Trophoblast cell (in vitro differentiated cells and primary cell): ENCODE results near the gene CHAT.

Experiments used
- DNase-seq, 2 donors: peaks; one replicate each; pipeline ENCODE4 v3.0.0-alpha.2; 2016
- H2AFZ ChIP-seq: 2 replicates; pipeline ENCODE4 v1.6.1; 2013; ENCODE audit warnings: low read length, moderate library complexity, mild to moderate bottlenecking; ENCODE audit not compliant: insufficient read depth, poor library complexity
- H2AK5ac ChIP-seq: 2 replicates; pipeline ENCODE4 v1.6.1; 2013; ENCODE audit warnings: mild to moderate bottlenecking, low read length
- H2BK120ac ChIP-seq: 2 replicates; pipeline ENCODE4 v1.6.1; 2013; ENCODE audit warnings: low read length, mild to moderate bottlenecking, moderate library complexity; ENCODE audit not compliant: insufficient read depth, poor library complexity
- H2BK12ac ChIP-seq: 2 replicates; pipeline ENCODE4 v1.6.1; 2013; ENCODE audit warnings: mild to moderate bottlenecking, low read length, moderate library complexity
- H2BK5ac ChIP-seq: 2 replicates; pipeline ENCODE4 v1.6.1; 2013; ENCODE audit warnings: low read length, low read depth, moderate library complexity, mild to moderate bottlenecking; ENCODE audit not compliant: poor library complexity
- H3K14ac ChIP-seq: 2 replicates; pipeline ENCODE4 v1.6.1; 2013; ENCODE audit warnings: mild to moderate bottlenecking, low read length
- H3K18ac ChIP-seq: 2 replicates; pipeline ENCODE4 v1.6.1; 2013; ENCODE audit warnings: mild to moderate bottlenecking, low read length
- H3K23ac ChIP-seq: 2 replicates; pipeline ENCODE4 v1.6.1; 2013; ENCODE audit warnings: low read length
- H3K27ac ChIP-seq: 2 replicates; pipeline ENCODE4 v1.5.1; 2013; ENCODE audit warnings: low read depth, mild to moderate bottlenecking, inconsistent platforms, low read length, moderate library complexity
- H3K27me3 ChIP-seq: 2 replicates; pipeline ENCODE4 v1.6.1; 2013; ENCODE audit warnings: inconsistent platforms, mild to moderate bottlenecking, low read length, moderate library complexity; ENCODE audit not compliant: insufficient read depth
- H3K36me3 ChIP-seq, 2 experiments: 1 replicate in 1 of 2; 2 replicates in 1 of 2; pipeline ENCODE4 v1.6.1; 2013; ENCODE audit warnings: low read length in 2 of 2, mild to moderate bottlenecking in 2 of 2, moderate library complexity in 1 of 2; ENCODE audit not compliant: insufficient read depth in 2 of 2, control insufficient read depth in 1 of 2
- H3K4ac ChIP-seq: 2 replicates; pipeline ENCODE4 v1.6.1; 2013; ENCODE audit warnings: low read depth, mild to moderate bottlenecking, low read length, moderate library complexity
- H3K4me1 ChIP-seq, 2 experiments: 1 replicate in 1 of 2; 2 replicates in 1 of 2; pipeline ENCODE4 v1.6.1; 2013; ENCODE audit warnings: low read length in 2 of 2, mild to moderate bottlenecking in 2 of 2, moderate library complexity in 1 of 2; ENCODE audit not compliant: insufficient read depth in 2 of 2, control insufficient read depth in 1 of 2
- H3K4me2 ChIP-seq: 2 replicates; pipeline ENCODE4 v1.6.1; 2013; ENCODE audit warnings: inconsistent platforms, mild to moderate bottlenecking, low read length, moderate library complexity
- H3K4me3 ChIP-seq: 2 replicates; pipeline ENCODE4 v1.5.1; 2013; ENCODE audit warnings: mild to moderate bottlenecking, low read depth, low read length, inconsistent platforms
- H3K79me1 ChIP-seq: one replicate; pipeline ENCODE4 v1.6.1; 2013; ENCODE audit warnings: low read length
- H3K79me2 ChIP-seq: 2 replicates; pipeline ENCODE4 v1.6.1; 2013; ENCODE audit warnings: low read length, mild to moderate bottlenecking; ENCODE audit not compliant: control insufficient read depth, insufficient read depth, poor library complexity
- H3K9ac ChIP-seq: 2 replicates; pipeline ENCODE4 v1.6.1; 2013; ENCODE audit warnings: mild to moderate bottlenecking, low read length
- H3K9me3 ChIP-seq: 2 replicates; pipeline ENCODE4 v1.6.1; 2013; ENCODE audit warnings: low read depth, mild to moderate bottlenecking, control low read depth, inconsistent platforms, low read length; ENCODE audit not compliant: insufficient read depth
- H4K12ac ChIP-seq: 2 replicates; pipeline ENCODE4 v1.6.1; 2013; ENCODE audit warnings: low read depth, mild to moderate bottlenecking, low read length, moderate library complexity
- H4K8ac ChIP-seq: 2 replicates; pipeline ENCODE4 v1.6.1; 2013; ENCODE audit warnings: low read depth, mild to moderate bottlenecking, low read length, moderate library complexity
- H4K91ac ChIP-seq: one replicate; pipeline ENCODE4 v1.6.1; 2013; ENCODE audit warnings: low read depth, mild to moderate bottlenecking, low read length, moderate library complexity
- WGBS: extraction: QIAGEN DNeasy Blood & Tissue Kit; methylation state at CpG from one replicate; pipeline ENCODE4 v1.1.7; 2013; ENCODE audit warnings: missing lambda C conversion rate; ENCODE audit not compliant: insufficient read length, insufficient coverage; ENCODE audit errors: extremely low coverage; 5-methylcytosine and 5-hydroxymethylcytosine counted together

The CHAT gene

GRCh38 chr10:49613165-49613881, 514 bp upstream of the CHAT start:
- Histone ChIP-seq H3K4ac (no peak overlapping the region), H3K36me3 (no peaks in the 10 kb centered on the region), H2BK120ac (no peak overlapping the region), H3K27ac (no peak overlapping the region), H3K27me3 (peaks cover 74% of the 10 kb centered on the region), H3K18ac (no peak overlapping the region), H3K23ac (no peak overlapping the region), H2BK5ac (no peak overlapping the region), H2BK12ac (no peak overlapping the region), H3K79me1 (no peaks in the 10 kb centered on the region), H3K79me2 (no peaks in the 10 kb centered on the region), H3K4me2 (no peak overlapping the region), H3K14ac (no peak overlapping the region), H4K91ac (no peak overlapping the region), H4K12ac (no peak overlapping the region), H3K9me3 (peaks cover 28% of the 10 kb centered on the region), H4K8ac (no peak overlapping the region), H3K9ac (no peak overlapping the region), H3K4me1 (peaks cover 0 to 12% of the 10 kb centered on the region in 2 experiments), H2AFZ (no peak overlapping the region), H2AK5ac (no peak overlapping the region), H3K4me3 (no peak overlapping the region)
- DNase-seq: no peak
- WGBS: no CpG with 5 or more reads among the region's 23 CpGs

- no CpG with 5 or more reads among the region's 49 CpGs for WGBS
Measured at GRCh38 chr10:49614242-49615198, 683 bp downstream of the CHAT start.

GRCh38 chr10:49615213-49615612, 1.4 kb downstream of the CHAT start:
- H3K36me3 ChIP-seq: no peaks in the 10 kb centered on the region
- H4K91ac ChIP-seq: no peak overlapping the region
- no peak overlapping the region for H3K4me2 ChIP-seq
- no peak overlapping the region for H2BK12ac ChIP-seq
- no peak overlapping the region for H4K8ac ChIP-seq
- H3K23ac ChIP-seq: no peak overlapping the region
- H3K4me1 ChIP-seq: peaks cover 0 to 7% of the 10 kb centered on the region in 2 experiments
- no peak overlapping the region for H3K18ac ChIP-seq
- H3K4me3 ChIP-seq: no peak overlapping the region
- H4K12ac ChIP-seq: no peak overlapping the region
- H3K14ac ChIP-seq: no peak overlapping the region
- H3K4ac ChIP-seq: no peak overlapping the region
- H2BK120ac ChIP-seq: no peak overlapping the region
- no peaks in the 10 kb centered on the region for H3K79me1 ChIP-seq
- H3K27ac ChIP-seq: no peak overlapping the region
- no peak overlapping the region for H2AFZ ChIP-seq
- H3K9me3 ChIP-seq: peaks cover 25% of the 10 kb centered on the region
- no peaks in the 10 kb centered on the region for H3K79me2 ChIP-seq
- no peak for DNase-seq
- H3K27me3 ChIP-seq: peaks cover 58% of the 10 kb centered on the region
- no peak overlapping the region for H2BK5ac ChIP-seq
- no CpG with 5 or more reads among the region's 5 CpGs for WGBS
- H3K9ac ChIP-seq: no peak overlapping the region
- H2AK5ac ChIP-seq: no peak overlapping the region

More at GRCh38 chr10:49614242-49615198, 683 bp downstream of the CHAT start:
- Histone ChIP-seq H4K91ac (no peak overlapping the region), H3K4ac (no peak overlapping the region), H3K27me3 (peaks cover 62% of the 10 kb centered on the region), H3K36me3 (no peaks in the 10 kb centered on the region), H3K4me3 (no peak overlapping the region), H3K14ac (no peak overlapping the region), H4K12ac (no peak overlapping the region), H3K4me1 (peaks cover 0 to 8% of the 10 kb centered on the region in 2 experiments), H2BK120ac (no peak overlapping the region), H2BK5ac (no peak overlapping the region), H3K9ac (no peak overlapping the region), H3K18ac (no peak overlapping the region), H2AFZ (no peak overlapping the region), H2AK5ac (no peak overlapping the region), H3K23ac (no peak overlapping the region), H3K27ac (no peak overlapping the region), H3K4me2 (no peak overlapping the region), H2BK12ac (no peak overlapping the region), H3K9me3 (peaks cover 25% of the 10 kb centered on the region), H3K79me1 (no peaks in the 10 kb centered on the region), H3K79me2 (no peaks in the 10 kb centered on the region), H4K8ac (no peak overlapping the region)
- DNase-seq: no peak

- peaks cover 24% of the 10 kb centered on the region for H3K9me3 ChIP-seq
- no peak overlapping the region for H3K9ac ChIP-seq
- no peak overlapping the region for H2BK12ac ChIP-seq
- H2BK5ac ChIP-seq: no peak overlapping the region
- H3K18ac ChIP-seq: no peak overlapping the region
- no peaks in the 10 kb centered on the region for H3K36me3 ChIP-seq
- no peaks in the 10 kb centered on the region for H3K79me1 ChIP-seq
- no peak overlapping the region for H3K4me2 ChIP-seq
- no peaks in the 10 kb centered on the region for H3K79me2 ChIP-seq
- no CpG with 5 or more reads among the region's 5 CpGs for WGBS
- H4K12ac ChIP-seq: no peak overlapping the region
- no peak overlapping the region for H2AK5ac ChIP-seq
- no peak overlapping the region for H3K23ac ChIP-seq
- H3K14ac ChIP-seq: no peak overlapping the region
- H4K8ac ChIP-seq: no peak overlapping the region
- peaks cover 0 to 5% of the 10 kb centered on the region in 2 experiments for H3K4me1 ChIP-seq
- no peak overlapping the region for H4K91ac ChIP-seq
- DNase-seq: no peak
- H3K4ac ChIP-seq: no peak overlapping the region
- no peak overlapping the region for H2BK120ac ChIP-seq
- H3K4me3 ChIP-seq: no peak overlapping the region
- H3K27ac ChIP-seq: no peak overlapping the region
- no peak overlapping the region for H2AFZ ChIP-seq
- peaks cover 53% of the 10 kb centered on the region for H3K27me3 ChIP-seq
Measured at GRCh38 chr10:49615721-49616120, 1.9 kb downstream of the CHAT start.
